ENCODE data around the gene ZSCAN26.

- no peak for TF ChIP-seq CTCF (IDR thresholded peaks at IDR 0.05)
- no peak for TF ChIP-seq POLR2A (IDR thresholded peaks at IDR 0.05)
Observed at GRCh38 chr6:28217890-28218289, 49.1 kb upstream of the ZSCAN26 start.

Data from right lobe of liver (tissue), 4 donors.